Anterior cingulate cortex (tissue), 58 donors: ENCODE results near the gene TCF4.

ENCODE experiments used
- DNase-seq, 58 donors: peaks; one replicate each; lab custom pipeline; 2025; lab: John Stamatoyannopoulos, UW

Gene TCF4

DNA sequence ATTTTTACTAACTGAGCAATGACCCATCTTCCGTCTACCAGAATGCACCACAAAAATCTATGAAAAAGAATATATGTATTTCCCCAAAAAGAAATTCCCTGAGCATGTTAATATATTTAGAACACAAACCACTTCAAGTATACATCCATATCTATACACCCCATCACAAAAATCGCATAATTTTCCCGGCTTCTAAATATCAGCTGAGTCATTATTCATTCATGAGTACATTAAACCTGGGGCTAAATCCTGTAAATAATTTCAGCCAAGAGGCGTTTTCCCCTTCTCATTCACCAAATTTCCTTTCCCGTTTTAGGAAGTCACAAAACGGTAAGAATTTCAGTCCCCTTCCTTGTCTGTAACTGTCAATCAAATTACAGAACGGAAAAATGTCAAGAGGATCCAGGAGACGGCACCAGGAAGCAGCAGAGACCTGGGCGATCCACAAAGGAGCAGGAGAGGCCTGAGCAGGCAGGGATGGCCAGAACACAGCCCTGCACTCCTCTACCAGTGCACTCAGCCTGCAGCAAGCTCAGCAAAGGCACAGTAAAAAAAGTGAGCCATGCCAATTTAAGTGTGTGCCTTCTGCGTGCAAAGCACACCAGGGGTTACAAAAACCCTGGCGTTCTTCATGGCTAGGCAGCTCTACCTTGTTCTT, 300.7 kb downstream of the TCF4 start:
- no peak for DNase-seq

DNA sequence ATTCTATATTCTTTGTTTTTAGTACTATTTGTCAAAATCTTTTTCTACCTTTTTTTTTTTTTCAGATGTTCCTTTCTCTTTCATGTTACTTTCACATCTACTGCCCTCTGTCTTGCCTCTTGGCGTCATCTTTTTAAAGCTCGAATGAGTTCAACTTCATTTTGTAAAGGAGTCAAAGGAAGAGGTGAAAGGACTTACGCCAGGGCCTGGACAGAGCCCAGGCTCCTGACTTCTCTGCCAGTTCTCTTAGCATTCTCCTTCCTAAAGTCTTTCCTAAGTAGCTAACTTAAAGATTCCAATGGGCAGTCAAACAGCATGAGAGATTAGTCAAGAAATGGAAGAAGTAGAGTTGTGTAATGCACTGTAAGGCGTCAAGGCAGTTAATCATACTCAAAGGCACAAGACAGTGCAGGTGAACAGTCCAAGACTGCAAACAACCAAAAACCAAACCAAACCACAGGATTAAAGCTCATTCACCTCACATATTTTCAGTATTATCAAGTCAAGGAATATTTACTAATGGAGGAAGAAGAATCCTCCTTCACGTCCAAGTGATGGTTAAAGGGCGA, 301.7 kb downstream of the TCF4 start:
- DNase-seq: no peak

DNA sequence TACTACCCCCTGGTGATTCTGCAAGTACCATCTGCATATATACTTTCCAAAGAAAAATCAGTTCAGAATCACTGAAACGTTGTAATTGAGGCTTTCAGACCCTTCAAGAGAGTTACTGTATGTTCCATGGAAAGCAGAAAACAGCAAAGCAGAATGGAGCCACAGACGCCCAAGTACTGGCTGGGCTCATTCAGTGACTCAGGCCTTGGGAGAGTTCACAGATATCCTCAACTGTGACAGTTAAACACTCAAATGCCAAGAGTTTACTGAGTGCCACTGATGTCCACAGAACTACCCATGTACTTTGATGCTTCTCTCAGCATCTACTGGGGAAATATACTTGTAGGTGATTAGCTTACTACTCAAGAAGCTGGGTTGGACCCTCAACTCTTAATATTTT, 303.4 kb downstream of the TCF4 start:
- DNase-seq: no peak

DNA sequence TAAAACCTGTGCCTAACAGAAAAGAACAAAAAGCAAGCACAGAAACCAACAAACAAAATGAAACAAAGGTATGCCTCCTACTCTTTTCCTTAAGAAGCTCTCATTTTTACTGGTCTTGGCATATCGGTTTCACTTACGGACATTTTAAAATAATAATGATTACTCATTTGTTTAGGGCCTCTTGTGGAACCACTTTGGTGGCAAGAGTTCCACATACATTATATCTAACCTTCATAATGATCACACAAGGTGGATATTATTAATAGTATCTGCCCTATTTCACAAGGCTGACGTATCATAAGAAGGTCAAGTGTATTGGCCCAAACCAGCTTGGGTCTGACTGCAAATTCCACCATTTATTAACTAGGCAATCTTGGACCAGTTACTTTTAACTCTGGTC, 304.7 kb downstream of the TCF4 start:
- no peak for DNase-seq

DNA sequence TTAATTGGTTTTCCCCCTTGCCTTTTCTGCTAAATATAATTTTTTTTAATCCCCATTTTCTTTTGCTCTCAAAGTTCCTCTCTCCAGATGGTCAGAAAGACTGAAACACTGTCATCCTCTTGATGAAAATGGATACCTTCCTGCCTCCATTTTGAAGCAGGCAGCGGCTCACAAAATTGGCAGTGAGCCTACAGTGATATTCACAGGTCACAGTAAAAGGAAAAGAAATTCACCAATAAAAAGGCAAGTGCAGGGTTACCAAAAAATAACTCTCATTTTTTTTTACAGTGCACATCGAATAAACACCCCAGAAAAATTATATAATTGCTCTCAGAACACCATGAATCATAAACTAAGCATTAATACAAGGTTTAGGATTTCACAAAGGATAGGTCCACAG, 307.5 kb downstream of the TCF4 start:
- no peak for DNase-seq

DNA sequence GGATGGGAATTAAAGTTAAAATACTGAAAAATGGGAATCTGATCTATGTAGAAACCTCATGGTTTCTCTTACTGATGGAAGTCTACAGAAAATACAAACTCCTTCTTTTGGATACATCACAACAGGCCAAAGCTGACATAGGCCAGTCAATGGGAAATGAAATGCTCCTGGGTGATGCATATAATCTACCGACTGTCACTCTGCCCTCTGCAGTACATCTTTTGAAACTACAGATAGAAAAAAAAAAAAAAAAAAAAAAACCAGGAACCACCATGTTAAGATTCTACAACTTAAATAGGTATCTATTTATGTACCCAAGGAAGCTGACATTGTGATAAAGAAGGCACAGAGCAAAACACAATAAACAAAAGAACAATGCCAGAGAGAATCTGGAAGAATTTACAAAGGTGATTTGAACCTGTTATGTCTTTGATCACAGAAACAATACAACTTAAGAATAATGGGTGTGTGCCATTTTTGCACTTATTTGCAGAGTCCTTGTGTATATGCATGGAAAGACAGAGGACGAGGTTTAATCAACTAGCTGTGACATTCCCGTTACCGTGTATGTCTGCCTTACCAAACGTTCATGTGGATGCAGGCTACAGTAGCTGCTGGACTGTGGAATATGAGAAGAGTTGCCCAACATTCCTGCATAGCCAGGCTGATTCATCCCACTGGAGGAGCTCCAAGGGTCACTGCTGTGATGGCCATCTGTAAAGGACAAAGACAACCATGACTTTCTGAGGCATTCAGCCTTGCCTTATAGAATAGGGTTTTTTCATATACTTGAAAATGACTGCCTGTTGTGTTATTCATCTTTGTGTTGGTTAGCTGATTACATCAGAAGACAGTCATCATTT, 312.7 kb downstream of the TCF4 start:
- DNase-seq: peak in 12 of 58 donors; percentile 3 to 74 (median 28)

DNA sequence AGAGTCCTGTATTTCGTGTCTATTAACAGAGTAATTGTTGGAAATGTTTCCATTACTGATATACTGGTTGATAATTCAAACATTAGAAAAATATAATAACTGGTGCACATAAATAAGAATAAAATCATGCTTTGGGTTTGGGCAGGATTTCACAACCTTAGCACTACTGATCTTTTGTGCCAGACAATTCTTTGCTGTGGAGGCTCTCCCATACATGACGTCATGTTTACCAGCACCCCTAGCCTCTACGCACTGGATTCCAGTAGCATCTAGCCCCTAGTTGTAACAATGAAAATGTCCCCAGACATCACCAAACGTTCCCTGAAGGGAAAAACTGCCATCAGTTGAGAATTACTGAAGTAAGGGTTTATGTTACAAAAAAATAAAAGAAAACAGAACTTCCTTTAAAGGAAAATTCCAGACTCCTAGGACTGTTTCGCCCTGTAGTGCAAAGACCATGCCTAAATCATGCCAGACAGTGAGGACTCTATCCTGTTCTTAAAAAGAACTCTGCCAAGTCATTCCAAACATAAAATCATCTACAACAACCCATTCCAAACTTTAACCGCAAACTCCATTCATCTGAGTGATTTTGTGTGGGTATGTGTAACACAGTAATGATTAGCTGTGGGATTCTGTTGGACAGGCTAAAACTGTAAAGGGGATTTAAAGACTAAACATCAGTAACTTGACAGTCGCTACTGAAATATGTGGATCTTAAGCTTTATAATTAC, 315.3 kb downstream of the TCF4 start:
- peak in 2 of 58 donors; percentile 32 to 35 for DNase-seq

DNA sequence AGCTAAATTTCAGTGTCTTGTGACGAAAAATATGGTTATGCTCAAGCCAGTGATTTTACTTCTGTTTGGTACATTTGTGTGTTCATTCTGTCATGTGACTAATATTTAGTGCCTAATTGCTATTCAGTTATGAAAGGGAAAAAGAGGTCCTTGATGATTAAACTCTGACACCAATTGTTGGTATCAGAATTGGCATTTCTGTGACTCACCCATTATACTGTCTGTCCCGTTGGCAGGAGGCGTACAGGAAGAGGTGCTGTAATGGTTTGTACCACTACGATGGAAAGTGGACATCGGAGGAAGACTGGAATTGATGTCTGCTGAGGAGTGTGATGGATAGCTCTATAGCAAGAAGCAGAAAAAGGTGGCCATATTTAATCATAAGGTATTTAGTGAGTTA, 318.4 kb downstream of the TCF4 start:
- DNase-seq: no peak

DNA sequence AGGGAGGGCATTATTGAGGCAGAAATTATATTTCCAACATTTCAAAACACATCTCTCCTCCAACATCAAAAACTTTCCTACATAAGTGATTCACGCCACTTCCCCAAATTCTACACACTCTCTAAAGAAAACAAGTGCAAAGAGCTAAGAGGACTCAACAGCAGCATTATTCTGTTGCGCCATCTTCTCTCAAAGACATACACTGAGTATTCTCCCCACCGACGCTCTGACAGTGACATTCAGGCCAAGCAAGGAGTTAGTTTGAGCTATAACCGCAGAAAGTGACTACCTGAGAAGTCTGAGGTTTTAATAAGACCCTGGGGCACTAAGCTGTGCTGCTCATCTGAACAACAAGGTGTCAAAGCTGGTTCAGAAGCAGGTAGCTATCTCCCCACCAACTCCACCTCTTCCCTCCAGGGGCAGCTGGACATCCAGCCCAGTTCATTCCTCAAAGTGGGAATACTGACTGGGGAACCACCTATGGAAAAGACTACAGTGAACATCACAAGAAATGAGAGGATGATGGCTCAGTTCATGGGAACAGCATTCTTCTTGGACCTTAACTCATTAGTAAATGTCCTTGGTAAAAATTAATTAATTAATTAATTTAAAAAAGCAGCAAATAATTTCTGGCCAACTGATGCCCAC, 319.2 kb downstream of the TCF4 start:
- no peak for DNase-seq

DNA sequence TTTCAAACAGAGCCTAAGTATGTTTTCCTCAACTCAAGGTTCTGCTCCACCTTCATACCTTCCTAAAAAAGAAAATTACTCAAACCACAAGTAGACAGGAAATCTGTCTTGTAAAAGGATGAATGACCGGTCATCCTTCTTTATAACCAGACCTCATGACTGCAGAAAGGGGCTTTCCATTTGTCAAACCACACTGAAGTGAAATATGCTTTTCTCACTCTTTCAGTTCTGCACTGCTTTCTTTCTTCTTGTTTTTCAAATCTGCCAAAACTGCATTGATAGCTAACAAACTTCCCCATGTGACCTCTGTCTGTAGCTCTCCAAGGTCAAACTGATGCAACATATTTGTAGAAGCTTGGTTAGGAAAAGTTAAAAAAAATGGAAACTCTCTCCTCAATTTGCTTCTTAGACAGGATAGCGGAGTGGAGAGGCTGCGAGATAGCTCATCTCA, 319.8 kb downstream of the TCF4 start:
- DNase-seq: no peak

DNA sequence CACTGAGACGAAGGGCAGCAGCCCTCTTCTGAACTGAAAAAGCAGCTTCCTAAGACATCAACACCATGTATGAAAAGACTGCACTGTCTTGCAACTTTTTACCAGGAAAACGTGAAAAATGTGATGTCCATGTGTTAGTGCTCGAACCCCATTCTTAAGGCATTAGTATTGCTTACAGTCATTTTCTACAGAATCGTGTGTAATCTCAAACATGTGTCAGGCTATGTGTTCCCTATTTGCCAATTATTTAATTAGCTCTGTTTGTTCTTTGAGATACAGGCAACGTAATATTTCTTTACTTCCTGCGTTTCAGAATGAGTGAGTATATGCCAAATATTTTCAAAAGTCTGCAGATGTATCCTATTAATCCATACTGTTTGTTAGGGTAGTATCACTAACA, 321.0 kb downstream of the TCF4 start:
- no peak for DNase-seq

DNA sequence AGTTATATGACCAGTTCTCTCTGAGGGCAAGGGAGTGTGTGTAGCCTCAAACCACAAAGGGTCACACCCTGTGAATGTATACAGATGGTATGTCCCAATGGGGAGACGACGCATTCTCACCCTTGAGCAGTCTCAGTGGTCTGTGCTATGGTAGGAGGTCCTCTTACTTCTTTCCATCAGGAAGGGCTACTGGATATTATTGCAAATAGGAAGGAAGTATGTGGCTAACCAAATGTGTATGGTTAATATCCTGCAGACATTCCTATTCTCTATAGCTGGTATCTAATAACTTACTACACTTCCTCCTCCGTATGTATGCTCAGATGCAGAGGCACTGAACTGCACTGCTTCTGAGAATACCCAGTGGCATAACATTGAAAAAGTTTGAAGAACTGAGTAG, 322.0 kb downstream of the TCF4 start:
- no peak for DNase-seq

DNA sequence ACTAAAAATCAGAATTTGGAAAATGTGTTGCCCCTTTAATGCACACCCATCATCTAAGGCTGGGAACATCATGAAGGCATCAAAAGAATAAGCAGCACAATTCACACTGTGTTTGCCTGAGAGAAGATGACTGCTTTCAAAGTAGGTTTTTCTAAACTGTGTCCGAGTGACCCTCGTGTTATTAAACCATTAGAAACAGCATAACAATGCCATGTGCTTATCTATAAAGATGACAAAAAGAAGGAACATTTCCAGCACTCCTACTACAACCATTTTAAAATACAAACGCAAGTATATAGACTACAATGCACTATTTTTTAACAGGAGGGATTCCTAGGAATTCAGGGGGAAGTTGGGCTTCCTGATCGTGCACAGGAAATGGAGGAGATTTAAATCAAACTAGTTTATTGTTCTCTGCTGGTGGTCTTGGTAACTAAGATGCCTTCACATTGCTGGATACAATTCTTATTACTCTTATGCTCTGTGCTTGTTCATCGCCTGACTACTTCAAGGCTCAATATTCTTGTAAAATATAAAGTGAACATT, 322.8 kb downstream of the TCF4 start:
- no peak for DNase-seq

DNA sequence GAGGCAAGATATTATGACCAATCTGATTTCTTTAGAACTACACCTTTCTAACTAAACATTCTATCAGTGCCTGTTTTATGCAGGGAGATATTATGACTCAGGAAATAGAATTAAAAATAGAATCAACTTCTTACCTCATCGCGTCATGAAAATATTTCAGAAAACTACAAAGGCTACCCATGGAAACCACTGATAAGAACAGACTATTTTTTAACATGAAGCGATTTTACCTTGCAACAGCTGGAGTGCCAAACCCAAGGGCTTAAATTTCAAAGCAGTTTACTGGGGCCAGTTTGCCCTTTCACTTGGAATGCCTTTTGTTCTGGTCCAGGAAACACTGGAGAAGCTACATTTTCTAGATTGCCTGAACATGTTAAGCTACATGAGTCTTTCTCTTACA, 323.9 kb downstream of the TCF4 start:
- no peak for DNase-seq

DNA sequence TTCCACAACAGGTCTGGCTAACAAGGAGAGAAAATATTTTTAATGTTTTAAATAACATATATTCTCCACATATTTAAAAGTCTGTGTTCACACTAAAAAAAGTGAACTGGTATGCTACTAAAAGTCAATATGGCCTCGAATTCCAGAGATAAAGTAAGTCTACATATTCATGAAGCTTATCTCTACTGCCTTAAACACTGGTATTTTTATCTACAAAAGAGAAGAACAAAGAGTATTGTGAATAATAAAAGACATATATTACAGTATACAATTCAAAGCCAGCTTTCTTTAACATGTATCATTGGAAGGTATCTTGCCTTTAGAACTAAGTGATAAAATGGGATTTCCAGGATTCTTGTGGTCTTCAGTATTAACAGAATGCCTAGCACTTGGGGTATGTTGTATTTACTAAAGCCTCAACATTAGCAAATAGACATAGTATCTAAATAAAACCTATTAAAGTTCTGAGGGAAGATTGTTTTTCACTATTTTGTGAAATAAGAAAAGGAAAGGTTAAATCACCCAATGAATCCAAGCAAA, 325.9 kb downstream of the TCF4 start:
- DNase-seq: no peak

DNA sequence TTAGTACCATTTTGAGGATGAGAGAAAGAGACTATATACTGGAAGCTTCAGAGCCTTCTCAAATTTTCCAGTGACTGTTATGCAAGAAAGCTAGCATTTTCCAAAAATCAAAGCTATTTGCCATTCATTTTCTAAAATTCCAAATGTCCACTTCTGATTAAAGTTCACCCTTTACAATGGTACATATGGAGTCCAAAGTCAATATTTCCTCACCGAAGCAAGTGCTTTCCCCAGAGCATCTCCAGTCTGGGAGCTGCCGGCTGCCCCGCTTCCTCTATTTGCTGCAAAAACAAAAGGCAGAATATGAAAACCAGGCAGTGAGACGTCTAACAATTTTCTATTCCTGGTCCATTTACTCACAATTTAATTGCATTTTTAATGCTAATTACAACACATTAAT, 326.7 kb downstream of the TCF4 start:
- DNase-seq: no peak

DNA sequence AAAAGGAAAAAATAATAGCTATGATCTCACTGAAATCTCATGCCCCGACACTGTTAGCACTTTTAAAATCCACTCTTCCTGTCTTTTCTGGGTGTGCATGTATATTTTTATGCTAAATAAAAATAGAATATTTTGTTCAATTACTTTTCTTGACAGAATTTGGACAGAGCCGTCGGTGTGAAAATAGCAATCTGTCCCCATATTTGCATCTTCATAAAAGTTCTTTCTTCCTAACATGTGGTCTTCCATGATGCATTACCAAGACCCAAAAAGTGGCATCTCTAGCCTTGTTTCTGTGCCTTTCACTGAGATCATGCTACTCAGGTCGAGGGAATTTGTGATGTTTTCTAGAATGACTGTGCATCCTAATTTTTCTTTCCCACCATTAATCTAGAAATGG, 329.9 kb downstream of the TCF4 start:
- DNase-seq: no peak

DNA sequence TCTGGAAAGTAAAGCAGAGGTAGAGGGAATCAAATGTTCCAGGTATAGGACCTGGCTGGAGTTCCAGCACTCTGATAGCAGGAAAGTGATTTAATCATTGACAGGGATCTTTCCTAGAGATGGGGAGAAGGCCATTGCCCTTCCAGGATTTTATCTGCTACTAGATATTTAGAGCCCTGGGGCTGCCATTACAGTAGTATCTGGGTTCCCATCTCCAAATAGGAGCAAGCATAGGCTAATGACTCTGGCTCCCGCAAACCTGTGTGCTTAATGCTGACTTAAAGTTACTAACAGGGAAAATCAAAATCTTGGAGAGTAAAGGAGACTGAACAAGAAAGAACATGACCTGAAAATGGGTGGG, 331.1 kb downstream of the TCF4 start:
- no peak for DNase-seq

DNA sequence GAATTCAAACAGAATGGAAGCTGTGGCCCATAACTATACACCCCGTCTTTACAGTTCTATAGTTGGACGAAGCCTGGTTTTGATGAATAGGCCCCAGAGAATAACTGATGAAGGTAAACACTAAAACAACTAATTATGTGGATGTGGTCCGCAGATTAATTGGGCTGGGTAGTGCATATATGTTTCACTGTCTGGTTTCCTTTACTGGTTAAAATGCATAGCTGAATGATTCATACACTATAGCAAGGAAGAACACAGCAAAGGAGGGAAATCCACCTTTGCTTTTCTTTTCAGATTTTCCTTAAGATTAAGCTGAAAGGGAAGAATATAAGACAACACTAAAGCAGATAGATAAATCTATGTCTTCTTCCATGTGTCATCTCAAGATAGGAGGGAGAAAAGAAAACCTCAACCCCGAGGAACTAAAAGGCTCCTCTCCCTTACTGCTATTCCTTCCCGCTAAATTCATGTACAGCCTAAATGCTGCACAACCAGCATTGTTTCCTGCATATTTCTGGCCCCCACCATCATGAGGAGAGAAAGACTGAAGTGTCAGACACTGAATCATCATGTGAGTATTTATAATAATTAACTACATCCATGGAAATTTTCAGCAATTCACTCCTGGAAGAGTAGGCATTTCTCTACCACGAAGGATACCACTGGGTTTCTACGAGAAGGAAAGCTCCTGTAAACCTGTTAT, 331.6 kb downstream of the TCF4 start:
- no peak for DNase-seq
